ENCODE measurements around the gene LAMB2.

DNA sequence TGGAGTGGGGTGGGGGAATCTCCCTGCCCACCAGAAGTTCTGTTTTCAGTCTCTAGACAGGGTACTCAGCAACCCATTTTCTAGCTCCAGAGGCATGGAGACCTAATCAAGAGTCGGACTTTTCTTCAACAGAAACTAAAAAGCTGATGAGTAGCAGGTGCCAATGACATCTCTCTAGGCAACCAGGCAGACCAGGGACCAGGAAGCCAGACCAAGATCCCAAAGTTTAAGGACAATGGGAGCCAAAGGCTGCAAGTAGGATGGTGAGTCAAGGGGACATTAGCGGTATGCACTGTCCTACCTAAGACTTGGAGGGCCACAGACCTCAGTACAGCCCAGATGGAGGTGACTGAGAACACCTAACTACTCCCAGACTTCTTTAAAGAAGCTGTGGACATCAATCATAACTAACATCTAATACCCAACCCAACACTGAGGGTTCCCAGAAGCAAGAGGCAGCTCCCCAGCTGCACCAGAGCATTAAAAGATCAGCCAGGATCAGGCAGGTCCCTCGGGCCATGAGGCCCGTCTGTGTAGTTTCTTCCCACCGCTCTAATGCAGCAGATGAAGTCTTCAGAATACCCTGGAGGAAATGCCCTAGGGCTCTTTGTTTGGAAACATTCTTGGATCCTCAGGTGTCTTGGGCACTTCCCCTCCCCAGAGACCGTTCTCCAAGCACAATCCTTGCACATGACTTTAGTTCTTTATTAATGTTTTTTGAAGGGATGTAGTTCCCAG, 32.3 kb upstream of the LAMB2 start:
- TF ChIP-seq, protein P1, sequence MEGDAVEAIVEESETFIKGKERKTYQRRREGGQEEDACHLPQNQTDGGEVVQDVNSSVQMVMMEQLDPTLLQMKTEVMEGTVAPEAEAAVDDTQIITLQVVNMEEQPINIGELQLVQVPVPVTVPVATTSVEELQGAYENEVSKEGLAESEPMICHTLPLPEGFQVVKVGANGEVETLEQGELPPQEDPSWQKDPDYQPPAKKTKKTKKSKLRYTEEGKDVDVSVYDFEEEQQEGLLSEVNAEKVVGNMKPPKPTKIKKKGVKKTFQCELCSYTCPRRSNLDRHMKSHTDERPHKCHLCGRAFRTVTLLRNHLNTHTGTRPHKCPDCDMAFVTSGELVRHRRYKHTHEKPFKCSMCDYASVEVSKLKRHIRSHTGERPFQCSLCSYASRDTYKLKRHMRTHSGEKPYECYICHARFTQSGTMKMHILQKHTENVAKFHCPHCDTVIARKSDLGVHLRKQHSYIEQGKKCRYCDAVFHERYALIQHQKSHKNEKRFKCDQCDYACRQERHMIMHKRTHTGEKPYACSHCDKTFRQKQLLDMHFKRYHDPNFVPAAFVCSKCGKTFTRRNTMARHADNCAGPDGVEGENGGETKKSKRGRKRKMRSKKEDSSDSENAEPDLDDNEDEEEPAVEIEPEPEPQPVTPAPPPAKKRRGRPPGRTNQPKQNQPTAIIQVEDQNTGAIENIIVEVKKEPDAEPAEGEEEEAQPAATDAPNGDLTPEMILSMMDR (IDR thresholded peaks at IDR 0.05), result no peak
- TF ChIP-seq EZH2 (IDR thresholded peaks at IDR 0.05), result no peak
